ENCODE results near the gene SCAMP2. TPM values are rescaled to one million over a fixed set of nuclear protein-coding genes. Genes with fewer than 3 reads are reported as not detected.
A peak's percentile ranks its signal among the peaks of the same experiment; 100 is the strongest.

SCAMP2 gene
- polyA plus RNA-seq, 1 donor from 2014 or later, result 4.5 TPM

DNA sequence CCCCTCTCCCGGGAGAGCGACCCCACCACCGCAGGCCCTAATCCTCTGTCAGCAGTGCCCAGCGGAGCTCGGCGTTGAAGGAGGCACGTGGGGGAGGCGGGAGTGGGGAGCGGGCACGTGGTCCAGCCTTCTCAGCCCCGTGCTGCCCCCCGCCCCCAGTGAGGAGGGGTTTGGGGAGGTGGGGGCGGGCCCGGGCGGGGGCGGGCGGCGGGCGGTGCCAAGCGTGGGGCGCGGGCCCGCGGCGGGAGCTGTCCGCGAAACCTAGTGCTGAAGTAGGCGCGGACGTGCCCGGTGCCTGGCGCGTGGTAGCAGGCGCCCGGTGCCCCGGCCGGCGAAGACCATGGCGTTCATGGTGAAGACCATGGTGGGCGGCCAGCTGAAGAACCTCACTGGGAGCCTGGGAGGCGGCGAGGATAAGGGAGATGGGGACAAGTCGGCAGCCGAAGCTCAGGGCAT is 46.8 kb downstream of the SCAMP2 start, which contains the start of gene CPLX3:
Gene CPLX3, plus strand, starts transcription at position 264 of the 456 bp plus-strand sequence. Its CDS starts 77 bp downstream, at position 341.
- Histone ChIP-seq H2AFZ (ENCODE audit: low read depth, low read length) (no peak within 1 kb of the TSS), H3K9me2 (ENCODE audit: insufficient read depth, low read length) (no peaks in the 10 kb centered on the region), H3K79me2 (replicated peaks; ENCODE audit: insufficient read depth, low read length) (no peaks in the 10 kb centered on the region), H3K9me3 (ENCODE audit: low read length) (no peaks in the 10 kb centered on the region), H3K27ac (ENCODE audit: low read length) (no peak within 1 kb of the TSS), H3K4me2 (ENCODE audit: low read length) (no peak within 1 kb of the TSS), H4K20me1 (ENCODE audit: insufficient read depth) (no peaks in the 10 kb centered on the region), H3K4me3 (ENCODE audit: low read length) (no peak within 1 kb of the TSS), H3K27me3 (ENCODE audit: insufficient read depth, low read depth, low read length) (peaks cover 50% of the 10 kb centered on the region), H3K9ac (ENCODE audit: low read length) (no peak within 1 kb of the TSS), H3F3A (ENCODE audit: insufficient read depth, low read length, poor library complexity, severe bottlenecking) (no peaks in the 10 kb centered on the region), H3K36me3 (ENCODE audit: insufficient read depth, low read length) (no peaks in the 10 kb centered on the region)
- TF ChIP-seq, protein P1, sequence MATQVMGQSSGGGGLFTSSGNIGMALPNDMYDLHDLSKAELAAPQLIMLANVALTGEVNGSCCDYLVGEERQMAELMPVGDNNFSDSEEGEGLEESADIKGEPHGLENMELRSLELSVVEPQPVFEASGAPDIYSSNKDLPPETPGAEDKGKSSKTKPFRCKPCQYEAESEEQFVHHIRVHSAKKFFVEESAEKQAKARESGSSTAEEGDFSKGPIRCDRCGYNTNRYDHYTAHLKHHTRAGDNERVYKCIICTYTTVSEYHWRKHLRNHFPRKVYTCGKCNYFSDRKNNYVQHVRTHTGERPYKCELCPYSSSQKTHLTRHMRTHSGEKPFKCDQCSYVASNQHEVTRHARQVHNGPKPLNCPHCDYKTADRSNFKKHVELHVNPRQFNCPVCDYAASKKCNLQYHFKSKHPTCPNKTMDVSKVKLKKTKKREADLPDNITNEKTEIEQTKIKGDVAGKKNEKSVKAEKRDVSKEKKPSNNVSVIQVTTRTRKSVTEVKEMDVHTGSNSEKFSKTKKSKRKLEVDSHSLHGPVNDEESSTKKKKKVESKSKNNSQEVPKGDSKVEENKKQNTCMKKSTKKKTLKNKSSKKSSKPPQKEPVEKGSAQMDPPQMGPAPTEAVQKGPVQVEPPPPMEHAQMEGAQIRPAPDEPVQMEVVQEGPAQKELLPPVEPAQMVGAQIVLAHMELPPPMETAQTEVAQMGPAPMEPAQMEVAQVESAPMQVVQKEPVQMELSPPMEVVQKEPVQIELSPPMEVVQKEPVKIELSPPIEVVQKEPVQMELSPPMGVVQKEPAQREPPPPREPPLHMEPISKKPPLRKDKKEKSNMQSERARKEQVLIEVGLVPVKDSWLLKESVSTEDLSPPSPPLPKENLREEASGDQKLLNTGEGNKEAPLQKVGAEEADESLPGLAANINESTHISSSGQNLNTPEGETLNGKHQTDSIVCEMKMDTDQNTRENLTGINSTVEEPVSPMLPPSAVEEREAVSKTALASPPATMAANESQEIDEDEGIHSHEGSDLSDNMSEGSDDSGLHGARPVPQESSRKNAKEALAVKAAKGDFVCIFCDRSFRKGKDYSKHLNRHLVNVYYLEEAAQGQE (IDR thresholded peaks at IDR 0.05; ENCODE audit: borderline replicate concordance), result peak; percentile 25
- TF ChIP-seq, protein P2, sequence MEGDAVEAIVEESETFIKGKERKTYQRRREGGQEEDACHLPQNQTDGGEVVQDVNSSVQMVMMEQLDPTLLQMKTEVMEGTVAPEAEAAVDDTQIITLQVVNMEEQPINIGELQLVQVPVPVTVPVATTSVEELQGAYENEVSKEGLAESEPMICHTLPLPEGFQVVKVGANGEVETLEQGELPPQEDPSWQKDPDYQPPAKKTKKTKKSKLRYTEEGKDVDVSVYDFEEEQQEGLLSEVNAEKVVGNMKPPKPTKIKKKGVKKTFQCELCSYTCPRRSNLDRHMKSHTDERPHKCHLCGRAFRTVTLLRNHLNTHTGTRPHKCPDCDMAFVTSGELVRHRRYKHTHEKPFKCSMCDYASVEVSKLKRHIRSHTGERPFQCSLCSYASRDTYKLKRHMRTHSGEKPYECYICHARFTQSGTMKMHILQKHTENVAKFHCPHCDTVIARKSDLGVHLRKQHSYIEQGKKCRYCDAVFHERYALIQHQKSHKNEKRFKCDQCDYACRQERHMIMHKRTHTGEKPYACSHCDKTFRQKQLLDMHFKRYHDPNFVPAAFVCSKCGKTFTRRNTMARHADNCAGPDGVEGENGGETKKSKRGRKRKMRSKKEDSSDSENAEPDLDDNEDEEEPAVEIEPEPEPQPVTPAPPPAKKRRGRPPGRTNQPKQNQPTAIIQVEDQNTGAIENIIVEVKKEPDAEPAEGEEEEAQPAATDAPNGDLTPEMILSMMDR (IDR thresholded peaks at IDR 0.05; ENCODE audit: poor library complexity, severe bottlenecking), result no peak

DNA sequence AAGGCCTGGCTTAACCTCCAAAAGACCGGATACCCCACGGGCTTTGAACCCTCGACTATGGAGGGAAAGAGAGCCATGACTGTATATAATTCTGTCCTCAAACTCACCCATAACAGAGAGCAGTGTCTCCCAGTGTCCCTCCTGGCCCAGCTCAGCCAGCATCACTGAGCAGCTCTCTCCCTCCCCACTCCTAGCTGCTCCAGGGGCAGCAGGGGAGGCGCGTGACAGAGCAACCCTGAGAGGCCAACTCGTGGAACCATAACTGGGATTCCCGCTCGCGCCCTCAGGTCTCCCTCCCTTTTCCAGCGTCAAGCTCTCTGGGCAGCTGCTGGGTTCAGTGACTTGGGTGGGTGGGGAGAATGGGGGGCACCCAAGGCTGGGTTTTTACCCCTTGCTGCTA is 47.3 kb downstream of the SCAMP2 start:
- Histone ChIP-seq H4K20me1 (ENCODE audit: insufficient read depth) (no peaks in the 10 kb centered on the region), H3K36me3 (ENCODE audit: insufficient read depth, low read length) (no peaks in the 10 kb centered on the region), H3F3A (ENCODE audit: insufficient read depth, low read length, poor library complexity, severe bottlenecking) (no peaks in the 10 kb centered on the region), H3K9ac (ENCODE audit: low read length) (no peak overlapping the region), H3K79me2 (replicated peaks; ENCODE audit: insufficient read depth, low read length) (no peaks in the 10 kb centered on the region), H2AFZ (ENCODE audit: low read depth, low read length) (no peak overlapping the region), H3K9me3 (ENCODE audit: low read length) (no peaks in the 10 kb centered on the region), H3K27ac (ENCODE audit: low read length) (no peak overlapping the region), H3K4me3 (ENCODE audit: low read length) (no peak overlapping the region), H3K27me3 (ENCODE audit: insufficient read depth, low read depth, low read length) (peaks cover 50% of the 10 kb centered on the region), H3K4me2 (ENCODE audit: low read length) (no peak overlapping the region), H3K9me2 (ENCODE audit: insufficient read depth, low read length) (no peaks in the 10 kb centered on the region)
- TF ChIP-seq TAF1 (IDR thresholded peaks at IDR 0.05; ENCODE audit: low read depth), result no peak
- TF ChIP-seq, protein P2 (IDR thresholded peaks at IDR 0.05; ENCODE audit: poor library complexity, severe bottlenecking), result no peak
- TF ChIP-seq, protein P1 (IDR thresholded peaks at IDR 0.05; ENCODE audit: borderline replicate concordance), result no peak
- TF ChIP-seq RAD21 (conservative IDR thresholded peaks at IDR 0.05), result no peak
- TF ChIP-seq POLR2AphosphoS5 (IDR thresholded peaks at IDR 0.05), result no peak
- no peak for TF ChIP-seq SMC3 (conservative IDR thresholded peaks at IDR 0.05; ENCODE audit: poor library complexity)
